Measurements from ENCODE around the gene TRIO. TPM values are rescaled to one million over a fixed set of nuclear protein-coding genes. Genes with fewer than 3 reads are reported as not detected.

The TRIO gene
- total RNA-seq, 4 donors from 2014 or later: 290 to 370 (median 346) TPM

GRCh38 chr5:14102666-14103065, 40.5 kb upstream of the TRIO start:
- no peaks in the 10 kb centered on the region for H3K27me3 ChIP-seq
- no peaks in the 10 kb centered on the region for H3K9me3 ChIP-seq
- no peaks in the 10 kb centered on the region for H3K36me3 ChIP-seq
- H3K4me3 ChIP-seq: no peak overlapping the region
- 86 to 87% methylated on average over 1 of the region's 1 CpG for WGBS, 2 donors
- no peak overlapping the region for H3K27ac ChIP-seq
- no peak for TF ChIP-seq EP300 (IDR thresholded peaks at IDR 0.05)
- no peak for TF ChIP-seq POLR2A (IDR thresholded peaks at IDR 0.05)
- TF ChIP-seq CTCF (IDR thresholded peaks at IDR 0.05): no peak
- no peaks in the 10 kb centered on the region for H3K4me1 ChIP-seq
- no peak for DNase-seq (ENCODE audit: low spot score in 2 of 2)

DNA sequence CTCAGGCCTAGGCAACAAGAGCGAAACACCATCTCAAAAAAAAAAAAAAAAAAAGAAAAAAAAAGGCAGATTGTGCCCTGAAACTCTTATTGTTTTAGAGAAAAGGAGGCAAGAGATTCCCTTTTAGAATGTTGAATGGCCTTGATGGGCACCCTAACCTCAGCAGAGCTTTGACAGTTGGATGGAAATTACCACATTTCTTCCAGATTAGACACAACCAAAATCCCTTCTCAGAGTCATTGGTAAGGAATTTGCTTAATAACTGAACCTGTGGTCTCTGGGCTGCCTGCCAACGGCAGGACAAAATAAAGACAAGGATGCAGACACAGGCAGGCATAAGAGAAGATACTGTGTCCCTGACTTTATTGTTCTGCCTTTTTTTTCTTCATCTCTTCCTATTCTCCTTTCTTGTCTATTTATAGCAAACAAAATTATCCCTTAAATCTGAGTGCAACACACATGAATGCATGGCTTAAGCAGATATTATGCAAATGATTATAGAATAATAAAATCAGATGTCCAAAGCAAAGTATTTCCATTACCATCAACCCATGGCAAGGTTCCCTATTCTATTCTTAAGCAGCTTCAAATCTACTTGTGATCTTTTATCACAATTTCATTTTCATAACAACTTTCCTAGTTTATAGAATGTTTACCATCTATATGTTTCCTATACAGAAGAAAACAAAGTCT, 37.3 kb upstream of the TRIO start:
- H3K9me3 ChIP-seq: no peaks in the 10 kb centered on the region
- H3K4me3 ChIP-seq: no peak overlapping the region
- no peak for TF ChIP-seq CTCF (IDR thresholded peaks at IDR 0.05)
- H3K36me3 ChIP-seq: no peaks in the 10 kb centered on the region
- WGBS, 2 donors: 42 to 57% methylated on average over 2 of the region's 2 CpGs
- no peak for DNase-seq (ENCODE audit: low spot score in 2 of 2)
- H3K27me3 ChIP-seq: no peaks in the 10 kb centered on the region
- H3K27ac ChIP-seq: no peak overlapping the region
- peaks cover 0 to 10% (median 0%) of the 10 kb centered on the region in 4 donors for H3K4me1 ChIP-seq

DNA sequence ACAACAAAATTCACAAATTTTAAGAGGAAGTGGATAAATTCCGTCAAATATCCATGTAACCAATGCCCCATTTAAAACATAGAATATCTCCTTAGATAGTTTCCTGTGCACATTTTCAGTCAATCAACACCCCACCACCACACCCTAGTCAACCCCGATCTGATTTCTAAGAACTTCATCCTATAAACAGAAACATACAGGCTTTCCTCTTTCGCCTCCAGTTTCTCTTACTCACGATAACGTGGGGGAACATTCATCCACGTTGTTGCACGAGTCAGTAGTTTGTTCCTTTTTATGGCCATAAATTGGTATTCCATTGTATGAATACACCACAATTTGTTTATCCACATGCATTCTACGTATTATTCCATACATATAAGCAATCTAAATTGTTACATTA, 35.6 kb upstream of the TRIO start:
- DNase-seq (ENCODE audit: low spot score in 2 of 2): no peak
- no peak for TF ChIP-seq CTCF (IDR thresholded peaks at IDR 0.05)
- no peak for TF ChIP-seq POLR2A (IDR thresholded peaks at IDR 0.05)
- no peak for TF ChIP-seq EP300 (IDR thresholded peaks at IDR 0.05)
- WGBS, 2 donors: 79 to 84% methylated on average over 8 of the region's 8 CpGs

GRCh38 chr5:14108170-14108996, 34.8 kb upstream of the TRIO start:
- DNase-seq (ENCODE audit: low spot score in 2 of 2): peak; percentile 46 to 60
- Histone ChIP-seq H3K4me3 (peak overlapping the region in 1 of 4 donors; percentile 13), H3K36me3 (no peaks in the 10 kb centered on the region), H3K27me3 (no peaks in the 10 kb centered on the region), H3K27ac (no peak overlapping the region), H3K4me1 (peaks cover 0 to 10% (median 0%) of the 10 kb centered on the region in 4 donors), H3K9me3 (no peaks in the 10 kb centered on the region)
- 24 to 25% methylated on average over 21 of the region's 21 CpGs for WGBS, 2 donors
- TF ChIP-seq CTCF (IDR thresholded peaks at IDR 0.05): peak; percentile 66 to 77 (median 72)
- TF ChIP-seq POLR2A (IDR thresholded peaks at IDR 0.05): no peak
- TF ChIP-seq EP300 (IDR thresholded peaks at IDR 0.05): peak in 1 of 2 donors; percentile 18

More for the DNA sequence above, 35.6 kb upstream of the TRIO start:
- Histone ChIP-seq H3K27ac (no peak overlapping the region), H3K27me3 (no peaks in the 10 kb centered on the region), H3K9me3 (no peaks in the 10 kb centered on the region), H3K4me1 (peaks cover 0 to 10% (median 0%) of the 10 kb centered on the region in 4 donors), H3K36me3 (no peaks in the 10 kb centered on the region), H3K4me3 (no peak overlapping the region)
